Hepatocyte (in vitro differentiated cells): ENCODE data around the gene ZNF576.

Experiments
- CTCF ChIP-seq: fragments of 200-600 bp; sonication (generic); IDR thresholded peaks from 2 replicates; pipeline ENCODE4 v1.5.1; 2016; ENCODE audit warnings: antibody characterized with exemption, mild to moderate bottlenecking; ENCODE audit not compliant: poor library complexity
- EZH2phosphoT487 ChIP-seq: fragments of 200-600 bp; sonication (generic); IDR thresholded peaks from one replicate; pipeline ENCODE4 v1.6.1; 2018; ENCODE audit warnings: antibody characterized with exemption, mild to moderate bottlenecking, low read depth, moderate library complexity; ENCODE audit not compliant: unreplicated experiment, severe bottlenecking

GRCh38 chr19:43638995-43639518 is 42.7 kb downstream of the ZNF576 start:
- no peak for TF ChIP-seq EZH2phosphoT487
- no peak for TF ChIP-seq CTCF
